Measurements from ENCODE around the gene CHST10. TPM values are rescaled to one million over a fixed set of nuclear protein-coding genes. Genes with fewer than 3 reads are reported as not detected.

The CHST10 gene, protein sequence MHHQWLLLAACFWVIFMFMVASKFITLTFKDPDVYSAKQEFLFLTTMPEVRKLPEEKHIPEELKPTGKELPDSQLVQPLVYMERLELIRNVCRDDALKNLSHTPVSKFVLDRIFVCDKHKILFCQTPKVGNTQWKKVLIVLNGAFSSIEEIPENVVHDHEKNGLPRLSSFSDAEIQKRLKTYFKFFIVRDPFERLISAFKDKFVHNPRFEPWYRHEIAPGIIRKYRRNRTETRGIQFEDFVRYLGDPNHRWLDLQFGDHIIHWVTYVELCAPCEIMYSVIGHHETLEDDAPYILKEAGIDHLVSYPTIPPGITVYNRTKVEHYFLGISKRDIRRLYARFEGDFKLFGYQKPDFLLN
- 12.4 and 17.1 TPM in 2 replicates for total RNA-seq (2014; rRNA removed)
- 5.2 TPM for polyA plus RNA-seq (2012)

DNA sequence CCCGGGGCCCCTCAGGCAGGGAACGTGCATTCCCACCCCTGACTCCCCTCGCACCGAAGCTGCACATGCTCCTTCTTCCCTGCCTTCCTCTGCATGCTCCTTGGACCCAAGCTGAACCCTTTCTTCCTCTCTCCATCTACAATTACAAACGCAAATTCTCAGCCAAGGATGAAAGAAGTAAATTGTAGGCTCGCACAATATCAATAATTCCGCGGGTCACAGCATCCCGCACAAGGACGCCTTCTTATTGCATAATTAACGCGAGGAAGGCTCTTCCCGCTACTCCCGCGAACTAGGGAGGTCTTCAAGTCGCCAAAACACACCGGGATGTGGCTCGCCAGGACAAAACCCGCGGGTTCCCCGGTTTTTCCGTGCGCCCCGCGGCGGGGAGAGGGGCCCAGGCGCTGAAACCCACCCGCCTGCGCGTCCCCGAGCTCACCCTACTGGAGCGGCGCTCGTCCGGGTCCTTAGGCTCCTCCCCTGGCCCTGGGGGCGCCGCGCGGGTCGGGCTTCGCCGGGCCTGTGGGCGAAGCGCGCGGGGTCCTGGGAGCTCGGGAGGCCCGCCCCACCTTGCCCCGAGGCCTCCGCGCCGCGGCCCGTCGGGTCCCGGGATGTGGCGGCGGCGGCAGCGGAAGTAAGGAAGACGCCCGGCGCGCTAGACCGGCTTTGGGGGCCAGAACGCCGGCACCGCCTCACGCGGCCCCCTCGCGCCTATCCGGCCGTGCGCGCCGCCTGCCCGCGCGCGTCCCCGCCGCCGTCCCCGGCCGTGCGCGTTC lies at the start of gene CHST10:
Gene CHST10 (minus strand): TSS at position 734 of the 776 bp plus-strand sequence. CDS start 10,993 bp downstream, outside the sequence.
- peak; percentile 44 for DNase-seq (ENCODE audit: low read depth)

DNA sequence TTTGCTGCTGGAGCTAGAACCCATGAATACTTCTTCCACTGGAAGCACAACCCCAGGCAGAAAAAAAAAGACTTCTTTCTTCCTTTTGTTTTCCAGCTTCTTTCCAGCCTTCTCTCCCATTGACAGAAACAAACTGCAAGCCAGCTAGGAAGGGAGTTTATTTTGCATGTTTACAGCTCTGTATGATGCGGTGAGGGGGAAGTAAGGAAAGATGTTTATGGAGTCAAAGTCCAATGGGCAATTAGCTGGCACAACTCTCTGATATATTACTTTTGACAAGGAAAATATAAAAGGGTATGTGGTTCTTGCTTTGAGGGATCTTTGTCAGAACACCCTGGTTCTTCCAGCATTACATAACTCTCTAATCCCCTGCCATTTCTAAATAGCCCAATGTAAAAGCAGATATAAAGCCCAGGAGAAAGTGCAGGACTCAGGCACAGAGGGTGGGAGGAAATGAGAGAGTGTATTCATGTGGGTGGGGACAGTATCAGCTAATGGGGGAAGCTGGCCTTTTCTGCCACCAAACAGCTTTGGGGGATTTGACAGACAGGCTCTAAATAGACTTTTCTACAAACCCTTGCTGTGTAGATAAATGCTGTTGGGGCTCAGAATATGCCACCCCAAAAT lies 43.5 kb upstream of the CHST10 start:
- no peak for DNase-seq (ENCODE audit: low read depth)

DNA sequence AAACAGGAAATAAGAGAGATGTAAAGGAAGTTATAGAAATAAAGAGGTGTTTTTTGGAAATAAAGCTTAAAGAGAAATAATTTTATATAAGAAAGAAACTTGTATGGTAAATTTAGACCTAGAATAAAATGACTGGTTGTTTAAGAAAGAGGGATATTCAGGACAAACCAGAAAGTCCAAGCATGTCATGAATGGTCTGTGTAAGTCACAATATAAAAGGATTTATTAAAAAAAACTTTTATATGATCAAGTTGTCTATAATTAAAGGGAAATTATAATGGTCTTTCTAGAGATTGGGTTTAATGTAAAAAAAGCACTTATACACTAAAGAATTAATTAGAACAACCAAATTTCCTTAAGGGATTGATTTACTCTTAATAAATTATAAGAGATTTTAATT lies 38.9 kb upstream of the CHST10 start:
- DNase-seq (ENCODE audit: low read depth) = peak; percentile 19

DNA sequence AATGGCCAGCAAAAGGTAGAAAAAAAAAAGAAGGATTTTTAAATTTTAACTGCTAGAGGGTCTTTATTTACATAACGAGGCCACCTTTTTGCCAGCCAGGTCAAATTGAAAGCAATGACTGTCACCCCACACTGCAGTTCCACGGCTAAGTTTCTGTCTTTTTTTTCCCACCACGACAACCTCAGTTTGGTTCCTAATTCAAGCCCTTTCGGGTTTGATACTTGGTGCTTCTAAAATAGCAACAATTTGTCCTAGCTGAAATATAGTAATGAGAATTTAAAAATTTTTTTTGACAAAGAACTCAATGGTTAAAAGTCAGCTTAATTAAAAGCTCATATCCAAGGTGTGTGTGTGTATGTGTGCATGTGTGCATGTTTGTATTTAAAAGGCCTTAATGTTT lies 36.4 kb upstream of the CHST10 start:
- DNase-seq (ENCODE audit: low read depth) = no peak

DNA sequence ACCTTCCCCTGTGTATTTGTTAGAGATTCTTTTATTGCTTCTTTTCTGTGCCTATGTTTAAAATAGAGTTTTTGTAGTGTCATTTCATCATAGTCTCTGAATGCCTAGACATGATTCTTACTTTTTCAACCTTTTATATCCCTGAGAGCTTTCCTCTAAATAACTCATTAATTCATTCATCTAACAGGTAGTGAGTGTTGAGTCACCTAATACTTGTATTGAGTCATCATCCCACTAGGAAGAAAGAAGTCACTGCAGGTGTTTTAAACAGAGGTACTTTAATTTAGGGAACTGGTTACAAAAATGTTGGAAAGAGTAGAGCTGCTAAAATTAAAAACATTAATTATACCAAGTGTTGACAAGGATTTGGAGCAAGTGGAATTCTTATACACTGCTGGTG lies 34.3 kb upstream of the CHST10 start:
- DNase-seq (ENCODE audit: low read depth) = no peak

DNA sequence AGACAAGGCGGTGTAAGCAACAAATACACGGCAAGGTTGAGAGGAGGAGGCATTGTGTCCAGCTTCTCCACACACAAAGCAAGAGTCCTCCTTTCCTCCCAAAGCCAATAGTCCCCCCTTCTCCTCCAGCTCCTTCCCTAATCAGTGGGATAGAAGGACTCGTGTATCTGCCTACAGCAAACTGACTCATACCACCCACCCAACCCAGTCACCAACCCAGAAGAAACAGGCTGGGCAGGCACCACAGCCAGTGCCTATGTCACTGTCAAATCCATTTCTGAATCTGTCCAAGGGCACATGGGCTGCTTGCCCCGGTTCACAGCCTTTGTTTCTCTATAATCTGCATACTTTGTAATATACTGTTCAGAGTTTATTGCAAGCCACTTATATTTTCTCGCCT lies 33.6 kb upstream of the CHST10 start:
- DNase-seq (ENCODE audit: low read depth) = no peak

DNA sequence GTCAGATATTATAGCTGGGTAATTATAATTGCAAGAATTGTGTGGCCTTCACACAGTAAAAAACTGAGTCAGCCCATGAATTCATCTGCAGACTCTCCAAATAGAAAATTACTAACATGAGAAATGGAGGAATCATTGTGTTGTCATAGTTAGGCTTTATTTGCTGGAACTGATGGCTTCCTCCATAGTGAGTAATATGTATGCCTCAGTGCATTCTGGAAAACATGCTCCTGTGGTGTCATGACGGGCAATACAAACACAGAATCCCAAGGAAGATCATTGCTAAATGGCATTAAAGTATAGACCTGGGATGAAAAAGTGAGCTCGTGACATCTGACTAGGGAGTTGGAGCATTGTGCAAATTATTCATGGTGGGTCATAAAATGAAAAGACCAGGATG lies 29.2 kb upstream of the CHST10 start:
- no peak for DNase-seq (ENCODE audit: low read depth)

DNA sequence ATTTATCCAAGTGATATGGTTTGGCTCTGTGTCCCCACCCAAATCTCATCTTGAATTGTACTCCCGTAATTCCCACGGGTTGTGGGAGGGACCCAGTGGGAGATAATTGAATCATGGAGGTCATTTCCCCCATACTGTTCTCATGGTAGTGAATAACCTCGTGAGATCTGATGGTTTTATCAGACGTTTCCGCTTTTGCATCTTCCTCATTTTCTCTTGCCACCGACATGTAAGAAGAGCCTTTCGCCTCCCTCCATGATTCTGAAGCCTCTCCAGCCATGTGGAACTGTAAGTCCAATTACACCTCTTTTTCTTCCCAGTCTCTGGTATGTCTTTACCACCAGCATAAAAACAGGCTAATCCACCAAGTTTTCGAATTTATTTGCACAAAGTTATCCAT lies 20.3 kb upstream of the CHST10 start:
- no peak for DNase-seq (ENCODE audit: low read depth)

DNA sequence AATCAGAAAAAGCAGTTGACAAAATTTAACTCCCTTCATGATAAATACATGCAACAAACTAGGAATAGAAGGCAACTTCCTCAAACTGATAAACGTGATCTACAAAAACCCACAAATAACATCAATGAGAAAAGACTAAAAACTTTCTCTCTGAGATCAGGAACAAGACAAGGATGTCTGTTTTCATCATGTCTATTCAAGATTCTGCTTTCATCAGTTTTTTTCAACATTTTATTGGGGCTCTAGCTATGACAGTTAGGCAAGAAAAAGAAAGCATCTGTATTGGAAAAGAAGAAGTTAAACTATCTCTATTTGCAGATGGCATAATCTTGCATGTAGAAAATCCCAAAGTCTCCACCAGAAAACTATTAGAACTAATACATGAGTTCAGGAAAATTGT lies 12.3 kb upstream of the CHST10 start:
- no peak for DNase-seq (ENCODE audit: low read depth)

DNA sequence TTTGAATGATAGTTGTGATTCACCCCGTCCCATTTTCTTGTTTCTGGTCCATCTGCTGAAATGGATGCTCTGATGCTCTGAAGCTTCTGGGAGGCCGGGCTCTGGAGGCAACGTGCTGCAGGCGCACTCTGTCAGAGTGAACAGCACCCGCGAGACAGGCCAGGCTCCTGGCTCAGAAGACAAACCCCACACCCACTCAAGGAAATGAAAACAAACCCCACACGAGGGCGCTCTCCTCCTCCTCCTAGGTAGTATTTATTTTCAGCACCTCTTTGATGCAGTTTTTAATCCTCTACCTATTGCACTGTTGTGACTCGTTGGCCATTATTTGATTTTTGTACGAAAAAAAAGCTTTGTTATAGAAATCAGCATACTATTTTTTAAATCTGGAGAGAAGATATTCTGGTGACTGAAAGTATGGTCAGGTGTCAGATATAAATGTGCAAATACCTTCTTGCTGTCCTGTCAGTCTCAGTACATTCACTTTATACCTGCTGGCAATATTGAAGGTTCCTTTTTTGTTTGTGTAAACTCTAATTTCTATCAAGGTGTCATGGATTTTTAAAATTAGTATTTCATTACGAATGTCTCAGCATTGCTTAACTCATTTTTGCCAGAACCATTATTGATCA lies 10.3 kb upstream of the CHST10 start:
- DNase-seq (ENCODE audit: low read depth) = peak; percentile 18

DNA sequence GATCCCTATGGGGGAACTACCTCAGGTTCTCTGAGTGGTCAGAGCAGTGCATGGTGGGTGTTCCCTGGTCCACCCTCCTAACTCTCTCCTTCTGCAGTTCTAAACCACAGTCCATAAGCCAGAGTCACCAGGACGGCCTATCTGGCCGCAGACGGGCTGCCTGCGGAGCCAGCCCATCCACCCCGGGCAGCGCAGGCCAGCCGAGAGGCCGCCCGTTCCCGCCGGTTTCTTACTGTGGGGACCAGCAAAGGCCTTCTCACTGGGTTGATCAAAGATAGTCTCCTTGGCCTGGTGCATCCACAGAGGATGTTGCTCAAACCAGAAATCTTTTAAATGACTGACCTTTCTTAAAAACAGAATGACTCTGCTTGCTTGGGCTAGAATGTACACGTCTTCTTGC lies 9.6 kb upstream of the CHST10 start:
- DNase-seq (ENCODE audit: low read depth) = no peak

DNA sequence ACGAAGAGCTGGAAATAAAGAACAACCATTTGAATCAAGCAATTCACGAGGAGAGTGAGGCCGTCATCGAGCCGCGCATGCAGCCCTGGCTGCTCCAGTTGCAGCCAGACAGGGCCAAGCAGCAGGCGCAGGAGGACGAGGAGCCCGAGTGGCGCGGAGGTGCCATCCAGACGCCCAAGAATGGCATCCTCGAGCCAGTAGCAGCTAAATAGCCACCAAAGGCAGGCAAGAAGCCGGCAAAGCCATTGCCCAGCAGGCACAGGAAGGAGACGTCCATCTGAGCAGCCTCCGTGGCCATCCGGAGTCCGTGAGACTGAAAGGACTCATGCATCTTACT lies 8.9 kb upstream of the CHST10 start:
- no peak for DNase-seq (ENCODE audit: low read depth)

DNA sequence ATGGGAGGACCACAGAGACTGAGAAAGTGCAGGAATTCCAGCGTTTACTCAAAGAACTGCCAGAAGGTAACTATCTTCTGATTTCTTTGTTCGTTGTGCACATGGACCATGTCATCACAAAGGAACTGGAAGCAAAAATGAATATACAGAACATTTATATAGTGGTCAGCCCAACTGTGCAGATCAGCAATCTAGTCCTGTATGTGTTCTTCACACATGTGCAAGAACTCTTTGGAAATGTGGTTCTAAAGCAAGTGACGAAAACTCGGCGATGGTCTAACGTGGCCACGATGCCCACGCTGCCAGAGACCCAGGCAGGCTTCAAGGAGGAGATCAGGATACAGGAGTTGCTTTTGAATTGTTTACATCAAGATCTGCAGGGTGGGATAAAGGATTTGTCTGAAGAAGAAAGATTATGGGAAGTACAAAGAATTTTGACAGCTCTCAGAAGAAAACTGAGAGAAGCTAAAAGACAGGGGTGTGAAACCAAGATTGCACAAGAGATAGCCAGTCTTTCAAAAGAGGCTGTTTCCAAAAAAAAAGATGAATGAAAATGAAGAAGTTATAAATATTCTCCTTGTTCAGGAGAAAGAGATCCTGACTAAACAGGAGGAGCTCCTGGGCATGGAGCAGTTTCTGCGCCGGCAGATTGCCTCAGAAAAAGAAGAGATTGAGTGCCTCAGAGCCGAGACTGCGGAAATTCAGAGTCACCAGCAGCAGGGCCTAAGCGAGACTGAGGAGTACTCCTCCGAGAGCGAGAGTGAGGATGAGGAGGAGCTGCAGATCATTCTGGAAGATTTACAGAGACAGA lies 8.3 kb upstream of the CHST10 start:
- DNase-seq (ENCODE audit: low read depth) = no peak

DNA sequence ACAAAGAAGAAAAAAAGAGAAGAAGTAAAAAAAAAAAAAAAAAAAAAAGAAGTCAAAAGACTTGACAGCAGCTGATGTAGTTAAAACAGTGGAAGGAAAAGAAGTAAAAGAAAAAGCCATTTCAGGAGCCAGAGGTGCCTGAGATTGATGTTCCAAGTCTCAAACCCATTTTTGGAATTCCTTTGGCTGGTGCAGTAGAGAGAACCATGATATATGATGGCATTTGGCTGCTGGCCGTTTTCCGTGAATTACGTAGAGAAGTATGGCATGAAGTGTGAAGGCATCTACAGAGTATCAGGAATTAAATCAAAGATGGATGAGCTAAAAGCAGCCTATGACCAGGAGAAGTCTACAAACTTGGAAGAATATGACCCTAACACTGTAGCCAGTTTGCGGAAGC lies 7.6 kb upstream of the CHST10 start:
- no peak for DNase-seq (ENCODE audit: low read depth)

DNA sequence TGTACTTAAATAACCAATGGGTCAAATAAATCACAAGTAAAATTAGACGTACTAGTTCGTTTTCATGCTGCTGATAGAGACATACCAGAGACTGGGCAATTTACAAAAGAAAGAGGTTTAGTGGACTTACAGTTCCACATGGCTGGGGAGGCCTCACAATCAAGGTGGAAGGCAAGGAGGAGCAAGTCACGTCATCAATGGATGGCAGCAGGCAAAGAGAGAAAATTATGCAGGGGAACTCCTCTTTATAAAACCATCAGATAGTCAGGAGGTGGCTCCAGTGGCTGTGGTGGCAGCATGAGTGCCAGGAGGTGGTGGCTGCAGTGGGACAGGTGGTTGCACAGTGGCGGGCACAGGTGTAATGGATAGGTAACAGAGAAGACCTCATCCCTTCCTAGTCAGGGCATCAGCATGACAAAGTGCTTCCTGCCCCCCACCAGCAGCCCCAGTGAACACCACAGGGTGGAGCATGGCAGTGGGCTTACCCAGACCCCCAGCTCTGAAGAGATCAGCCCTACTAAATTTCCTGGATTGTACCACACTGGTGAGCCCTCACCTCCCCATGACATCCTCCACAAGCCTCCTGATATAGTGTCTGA lies 6.9 kb upstream of the CHST10 start:
- DNase-seq (ENCODE audit: low read depth) = no peak

DNA sequence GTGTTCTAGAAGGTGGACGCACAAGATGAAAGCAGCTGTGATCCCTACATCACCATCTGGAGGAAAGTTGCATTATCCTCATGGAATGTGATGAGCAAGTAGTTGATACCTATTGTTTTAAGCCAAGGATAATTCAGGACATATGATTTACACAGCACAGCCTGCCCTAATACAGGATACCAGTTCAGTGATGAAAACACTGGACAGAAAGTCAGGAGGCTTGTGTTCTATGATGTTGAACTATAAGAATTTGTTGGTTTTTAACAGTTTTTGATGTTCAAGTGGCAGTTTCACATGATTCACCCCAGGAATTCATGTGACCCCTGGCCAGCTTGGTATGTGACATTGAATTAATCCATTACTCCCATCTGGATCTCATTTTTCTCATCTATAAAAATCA lies 6.2 kb upstream of the CHST10 start:
- no peak for DNase-seq (ENCODE audit: low read depth)

DNA sequence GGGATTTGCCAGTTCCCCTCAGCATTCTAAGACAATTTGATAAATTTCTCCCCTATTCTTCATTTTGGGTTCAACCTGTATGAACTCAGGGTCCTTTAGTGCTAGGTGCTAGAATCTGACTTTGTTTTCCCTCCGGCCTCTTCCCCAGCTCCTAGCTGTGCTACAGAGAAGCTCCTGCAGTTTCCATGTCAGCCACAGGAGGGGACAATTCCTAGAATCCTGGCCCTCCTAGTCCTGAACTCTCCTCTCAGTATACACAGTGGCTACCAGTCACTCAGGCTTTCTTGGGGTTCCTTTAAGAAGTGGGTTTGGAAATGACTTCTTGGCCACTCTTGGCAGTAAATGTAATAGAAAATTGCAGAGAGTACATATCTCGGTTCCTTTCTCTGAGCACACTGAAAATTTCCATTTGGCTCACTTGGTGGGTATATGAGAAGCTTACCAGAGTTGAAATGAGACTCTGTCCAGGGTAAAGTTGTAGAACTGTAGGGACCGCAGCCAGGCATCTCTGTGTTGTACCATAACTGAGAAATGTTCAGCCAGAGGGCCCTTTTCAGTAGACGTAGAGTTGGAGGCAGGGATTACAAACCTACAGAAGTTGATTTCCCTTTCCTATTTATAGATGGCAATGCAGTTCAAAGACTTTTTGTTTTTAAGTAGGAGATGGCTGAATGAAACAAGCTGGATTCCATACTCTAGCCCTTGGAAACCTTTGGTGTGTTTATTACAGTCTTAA lies 5.0 kb upstream of the CHST10 start:
- DNase-seq (ENCODE audit: low read depth) = peak; percentile 32

DNA sequence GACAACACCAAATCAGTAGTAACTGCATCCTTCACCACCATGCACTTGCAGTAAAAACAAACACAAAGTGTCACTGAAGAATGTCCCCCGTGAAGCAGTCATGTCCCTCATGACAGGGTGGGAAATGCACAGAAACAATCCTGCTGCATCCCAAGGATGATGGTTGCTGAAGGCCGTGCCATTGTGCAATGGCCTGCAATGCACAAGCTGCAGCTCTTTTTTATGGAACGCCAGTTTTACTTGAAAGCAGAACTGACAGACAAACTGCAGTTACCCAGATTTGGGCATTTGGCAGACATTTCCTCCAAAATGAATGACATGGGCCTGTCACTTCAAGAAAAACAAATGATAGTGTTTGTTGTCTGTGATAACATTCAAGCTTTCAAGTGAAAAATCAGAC lies 2.4 kb upstream of the CHST10 start:
- DNase-seq (ENCODE audit: low read depth) = no peak

DNA sequence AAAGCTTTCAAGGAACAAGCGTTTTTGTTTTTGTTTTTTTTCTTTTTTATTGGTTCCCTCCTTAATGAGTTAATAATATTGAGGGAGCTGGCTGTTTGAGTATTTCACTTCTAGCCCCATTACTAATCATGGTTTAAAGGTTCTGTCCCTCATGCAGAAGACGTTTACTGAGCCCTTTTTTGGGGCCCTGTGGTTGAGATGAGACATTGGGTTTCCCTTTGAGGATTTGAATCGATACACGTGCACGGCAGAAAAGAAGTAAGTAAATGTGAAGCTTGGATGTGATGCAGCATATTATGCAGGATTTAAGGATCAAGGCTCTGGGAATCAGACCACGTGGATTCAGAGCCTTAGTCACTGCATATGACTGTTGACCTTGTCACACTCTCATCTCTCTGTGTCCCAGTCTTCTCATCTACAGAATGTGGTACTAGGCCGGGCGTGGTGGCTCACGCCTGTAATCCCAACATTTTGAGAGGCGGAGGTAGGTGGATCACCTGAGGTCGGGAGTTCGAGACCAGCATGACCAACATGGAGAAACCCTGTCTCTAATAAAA lies 1.0 kb upstream of the CHST10 start:
- DNase-seq (ENCODE audit: low read depth) = no peak

DNA sequence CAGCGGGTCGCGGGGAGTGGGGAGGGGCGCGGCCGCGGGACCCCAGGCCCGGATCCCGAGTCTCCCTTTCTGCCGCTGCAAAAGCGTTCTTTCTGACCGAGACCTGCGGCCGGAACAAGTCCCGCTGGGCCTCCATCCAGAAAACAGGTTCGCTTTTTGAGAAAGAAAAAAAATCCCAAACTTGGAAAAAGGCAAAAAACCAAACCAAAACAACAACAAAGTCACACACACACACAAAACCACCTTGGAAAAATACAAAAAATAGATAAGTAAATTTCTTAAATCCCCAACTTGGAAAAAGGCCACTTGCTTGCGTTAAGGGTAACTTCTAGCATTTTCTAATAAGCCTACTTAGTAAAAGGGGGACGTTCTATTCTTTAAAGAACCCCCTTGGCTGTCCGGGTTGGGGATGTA lies 250 bp upstream of the CHST10 start:
- DNase-seq (ENCODE audit: low read depth) = no peak

All from LHCN-M2 (cell line).